Testis (tissue), 2 donors: Measurements from ENCODE around the gene PCGF6.

ENCODE experiments used
- POLR2A ChIP-seq: fragments of 450-650 bp; IDR thresholded peaks from one replicate; pipeline ENCODE4 v1.6.1; 2017; ENCODE audit warnings: antibody characterized with exemption, mild to moderate bottlenecking, moderate library complexity
- TF ChIP-seq, protein P1 (sequence below), 3 experiments: fragments of 450-650 bp in 2 of 3; fragments of 200-600 bp in 1 of 3; sonication (generic) in 1 of 3; IDR thresholded peaks; one replicate each; pipeline ENCODE4 v1.5.1; 2016 to 2019; ENCODE audit warnings: antibody characterized with exemption in 3 of 3, mild to moderate bottlenecking in 2 of 3, moderate library complexity in 1 of 3

DNA sequence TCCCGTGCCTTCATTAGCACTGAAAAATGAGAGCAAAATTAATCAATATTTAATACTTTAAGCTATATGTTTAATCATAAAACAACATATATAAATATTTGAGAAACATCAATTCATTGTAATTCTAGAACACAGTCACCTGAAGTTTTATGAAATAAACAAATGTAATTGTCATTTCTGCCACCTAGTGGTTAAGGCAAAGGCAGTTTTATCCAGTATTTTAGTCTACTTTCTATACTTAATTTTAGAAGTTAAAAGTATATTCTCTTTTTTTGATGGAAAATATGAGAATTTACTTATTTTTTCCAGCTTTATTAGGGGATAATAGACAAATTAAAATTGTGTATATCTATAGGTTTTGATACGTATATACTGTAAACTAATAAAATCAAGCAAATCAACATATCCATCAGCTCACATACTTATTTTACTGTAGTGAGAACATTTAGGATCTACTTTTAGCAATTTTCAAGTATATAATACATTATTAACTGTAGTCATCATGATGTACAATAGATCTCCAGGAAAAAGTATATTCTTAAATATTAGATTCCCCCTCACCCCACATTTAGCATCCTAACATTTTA is 16.9 kb downstream of the PCGF6 start:
- no peak for TF ChIP-seq POLR2A
- TF ChIP-seq, protein P1, sequence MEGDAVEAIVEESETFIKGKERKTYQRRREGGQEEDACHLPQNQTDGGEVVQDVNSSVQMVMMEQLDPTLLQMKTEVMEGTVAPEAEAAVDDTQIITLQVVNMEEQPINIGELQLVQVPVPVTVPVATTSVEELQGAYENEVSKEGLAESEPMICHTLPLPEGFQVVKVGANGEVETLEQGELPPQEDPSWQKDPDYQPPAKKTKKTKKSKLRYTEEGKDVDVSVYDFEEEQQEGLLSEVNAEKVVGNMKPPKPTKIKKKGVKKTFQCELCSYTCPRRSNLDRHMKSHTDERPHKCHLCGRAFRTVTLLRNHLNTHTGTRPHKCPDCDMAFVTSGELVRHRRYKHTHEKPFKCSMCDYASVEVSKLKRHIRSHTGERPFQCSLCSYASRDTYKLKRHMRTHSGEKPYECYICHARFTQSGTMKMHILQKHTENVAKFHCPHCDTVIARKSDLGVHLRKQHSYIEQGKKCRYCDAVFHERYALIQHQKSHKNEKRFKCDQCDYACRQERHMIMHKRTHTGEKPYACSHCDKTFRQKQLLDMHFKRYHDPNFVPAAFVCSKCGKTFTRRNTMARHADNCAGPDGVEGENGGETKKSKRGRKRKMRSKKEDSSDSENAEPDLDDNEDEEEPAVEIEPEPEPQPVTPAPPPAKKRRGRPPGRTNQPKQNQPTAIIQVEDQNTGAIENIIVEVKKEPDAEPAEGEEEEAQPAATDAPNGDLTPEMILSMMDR (IDR thresholded peaks at IDR 0.05) = peak; percentile 11 to 78 (median 23)
